ENCODE measurements around the gene SULT1A1.

The SULT1A1 gene

GRCh38 chr16:28556914-28557320 lies 52.9 kb downstream of the SULT1A1 start:
- no peak for TF ChIP-seq CTCF (conservative IDR thresholded peaks at IDR 0.05; ENCODE audit: low read depth, low read length)
- DNase-seq (ENCODE audit: low read depth) = peak; percentile 47
- no peak overlapping the region for H3K4me3 ChIP-seq (ENCODE audit: low read length)

DNA sequence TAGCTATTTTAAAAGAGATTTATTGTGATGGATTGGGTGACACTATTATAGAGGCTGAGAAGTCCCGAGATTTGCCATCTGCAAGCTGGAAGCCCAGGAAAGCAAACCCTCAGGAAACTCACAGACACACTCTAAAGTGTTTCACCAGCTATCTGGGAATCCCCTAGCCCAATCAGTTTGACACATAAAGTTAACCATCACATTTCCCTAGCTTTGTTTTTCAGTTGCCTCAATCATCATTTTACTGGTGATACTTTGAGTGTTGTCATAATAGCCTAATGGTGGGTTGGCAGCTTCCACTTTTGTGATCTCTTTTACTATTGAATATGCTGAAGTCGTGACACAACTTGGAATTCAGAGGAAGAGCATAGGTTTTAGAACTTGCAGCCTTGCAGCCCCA lies 54.3 kb downstream of the SULT1A1 start:
- DNase-seq (ENCODE audit: low read depth) = no peak
- no peak for TF ChIP-seq CTCF (conservative IDR thresholded peaks at IDR 0.05; ENCODE audit: low read depth, low read length)
- no peak overlapping the region for H3K4me3 ChIP-seq (ENCODE audit: low read length)

Data from retinal pigment epithelial cell (primary cell).